GM12878 (cell line): ENCODE data around the gene WNK1. TPM values are rescaled to one million over a fixed set of nuclear protein-coding genes. Genes with fewer than 3 reads are reported as not detected.

Experiments
- ATAC-seq: fragments of 200-7000 bp; cut with Tn5 transposase; 3 replicates; pipeline ENCODE4 v1.9.1; 2020; ENCODE audit warnings: mild to moderate bottlenecking, moderate library complexity
- BruUV-seq: library from RNA; stranded (reverse); fragments of 400-500 nt; replicated peaks from 2 replicates; lab custom pipeline; 2021; lab: Mats Ljungman, UMichigan
- CTCF ChIA-PET: fragments of 300-600 bp; sonication (Branson Sonifier 250); formaldehyde crosslinking; extraction: SDS; loops from one replicate; lab custom pipeline; 2021; ENCODE audit warnings: inconsistent platforms; lab: Yijun Ruan, JAX
- POLR2A ChIA-PET: fragments of 350-600 bp; formaldehyde crosslinking; extraction: SDS; loops from one replicate; lab custom pipeline; 2021; ENCODE audit warnings: inconsistent platforms; lab: Charles Lee
- RAD21 ChIA-PET: fragments of 300-600 bp; sonication (Branson Sonifier 250); formaldehyde crosslinking; loops from one replicate; lab custom pipeline; 2023; ENCODE audit warnings: antibody characterized with exemption; ENCODE audit not compliant: unreplicated experiment; lab: Charles Lee
- SMC1A ChIA-PET: fragments of 300-600 bp; sonication (Branson Sonifier 250); formaldehyde crosslinking; loops from one replicate; lab custom pipeline; 2023; ENCODE audit not compliant: unreplicated experiment, uncharacterized antibody; lab: Charles Lee
- DNase-seq: peaks from one replicate; pipeline ENCODE4 v3.0.0-alpha.2; 2011; ENCODE audit warnings: low read depth, low spot score
- FAIRE-seq: peaks from 3 replicates; lab custom pipeline; 2011; peaks lifted over from hg19 to GRCh38; lab: Jason Lieb, UNC
- H2AFZ ChIP-seq: 2 replicates; pipeline ENCODE4 v1.6.0; 2011; ENCODE audit warnings: low read depth, low read length, control low read depth; ENCODE audit not compliant: control insufficient read depth
- H3K27ac ChIP-seq: 2 replicates; pipeline ENCODE4 v1.5.1; 2011; ENCODE audit warnings: control low read depth; ENCODE audit not compliant: control insufficient read depth, insufficient read depth
- H3K27me3 ChIP-seq, 2 experiments: replicated peaks in 1 of 2; 2 replicates each; pipeline versions ENCODE4 v1.6.0 to v1.6.1; 2011; ENCODE audit warnings: low read length in 1 of 2; ENCODE audit not compliant: control insufficient read depth in 2 of 2, insufficient read depth in 2 of 2
- H3K36me3 ChIP-seq, 2 experiments: 2 replicates each; pipeline ENCODE4 v1.5.1; 2011; ENCODE audit warnings: low read length in 1 of 2; ENCODE audit not compliant: control insufficient read depth in 2 of 2, insufficient read depth in 2 of 2
- H3K4me1 ChIP-seq: 2 replicates; pipeline ENCODE4 v1.6.1; 2011; ENCODE audit warnings: mild to moderate bottlenecking, low read length, moderate library complexity, mixed read lengths; ENCODE audit not compliant: control insufficient read depth, insufficient read depth
- H3K4me2 ChIP-seq: 2 replicates; pipeline ENCODE4 v1.6.0; 2011; ENCODE audit warnings: control low read depth; ENCODE audit not compliant: control insufficient read depth, insufficient read depth
- H3K4me3 ChIP-seq: fragments of 200-600 bp; sonication (generic); 2 replicates; pipeline ENCODE4 v1.5.1; 2016
- H3K79me2 ChIP-seq: 2 replicates; pipeline ENCODE4 v1.6.0; 2011; ENCODE audit warnings: low read length; ENCODE audit not compliant: control insufficient read depth, insufficient read depth
- H3K9ac ChIP-seq: 2 replicates; pipeline ENCODE4 v1.8.0; 2011; ENCODE audit warnings: low read length, control low read depth, mixed read lengths; ENCODE audit not compliant: control insufficient read depth, insufficient read depth
- H3K9me3 ChIP-seq: replicated peaks from 3 replicates; pipeline ENCODE4 v1.5.1; 2011; ENCODE audit warnings: mild to moderate bottlenecking, low read length; ENCODE audit not compliant: control insufficient read depth, insufficient read depth
- H4K20me1 ChIP-seq: 2 replicates; pipeline ENCODE4 v1.6.0; 2011; ENCODE audit not compliant: control insufficient read depth, insufficient read depth
- ATF2 ChIP-seq: IDR thresholded peaks from 2 replicates; pipeline ENCODE4 v1.6.1; 2012; ENCODE audit warnings: low read length, inconsistent platforms
- ETV6 ChIP-seq, 2 experiments: fragments of 450-650 bp in 1 of 2; IDR thresholded peaks in 1 of 2; conservative IDR thresholded peaks in 1 of 2; 2 replicates each; pipeline ENCODE4 v1.6.1; 2014; ENCODE audit warnings: antibody characterized with exemption in 1 of 2, borderline replicate concordance in 1 of 2, low read depth in 1 of 2, mild to moderate bottlenecking in 1 of 2, moderate library complexity in 1 of 2
- JUND ChIP-seq: IDR thresholded peaks from 2 replicates; pipeline ENCODE4 v1.6.1; 2012; ENCODE audit warnings: low read depth, mild to moderate bottlenecking, low read length, improper control_type of control experiment, moderate library complexity
- NFIC ChIP-seq: IDR thresholded peaks from 2 replicates; pipeline ENCODE4 v1.6.1; 2012; ENCODE audit warnings: low read depth, mild to moderate bottlenecking, inconsistent platforms, low read length, moderate library complexity
- PML ChIP-seq: IDR thresholded peaks from 2 replicates; pipeline ENCODE4 v1.6.1; 2012; ENCODE audit warnings: low read length, inconsistent platforms
- RAD21 ChIP-seq: IDR thresholded peaks from 2 replicates; pipeline ENCODE4 v1.6.1; 2011; ENCODE audit warnings: mild to moderate bottlenecking, low read depth, low read length, moderate library complexity; ENCODE audit not compliant: insufficient read depth
- RELA ChIP-seq: fragments of 450-650 bp; IDR thresholded peaks from 2 replicates; pipeline ENCODE4 v1.8.0; 2014; ENCODE audit warnings: borderline replicate concordance; ENCODE audit not compliant: partially characterized antibody
- ZNF207 ChIP-seq: fragments of 450-650 bp; IDR thresholded peaks from 2 replicates; pipeline ENCODE4 v1.6.1; 2014; ENCODE audit warnings: antibody characterized with exemption, mild to moderate bottlenecking, borderline replicate concordance
- WGBS: methylation state at CpG from one replicate; pipeline ENCODE4 v1.1.6; 2016; ENCODE audit warnings: low lambda C conversion rate; ENCODE audit not compliant: insufficient replicate concordance, insufficient coverage; ENCODE audit errors: missing lambda C conversion rate; 5-methylcytosine and 5-hydroxymethylcytosine counted together
- in situ Hi-C: fragments of 300-500 bp; cut with MboI; formaldehyde crosslinking; loops from 9 replicates; pipeline ENCODE4 v1.14.3; 2018; ENCODE audit warnings: mixed read lengths
- intact Hi-C: fragments of 100-400 bp; cut with micrococcal nuclease; formaldehyde crosslinking; loops from one replicate; pipeline ENCODE4 v1.14.2; 2022; ENCODE audit not compliant: unreplicated experiment
- polyA plus RNA-seq, 11 experiments: library from polyadenylated mRNA; depleted of rRNA in 4 of 11; unstranded in 6 of 11; stranded (reverse) in 5 of 11; fragments of >200 nt; fragmentation: Nextera tagmentation in 4 of 11; fragmentation: Illumina TruSeq in 1 of 11; extraction: Ambion mirVana in 4 of 11; extraction: Trizol in 1 of 11; gene quantifications; 1 replicate in 1 of 11; 2 replicates in 10 of 11; pipeline versions ENCODE4 v1.2.1 to v1.2.3, GENCODE V29; 2011 to 2016; ENCODE audit warnings: inconsistent platforms in 2 of 11, missing spikeins in 2 of 11, low read depth in 1 of 11
- total RNA-seq, 4 experiments: library from RNA; depleted of rRNA in 3 of 4; stranded (reverse); fragments of >200 nt in 3 of 4; fragmentation: Illumina TruSeq in 1 of 4; extraction: Trizol in 1 of 4; gene quantifications; 2 replicates each; pipeline versions ENCODE4 v1.2.1 to v1.2.3, GENCODE V29; 2013 to 2021

Gene WNK1
- total and polyA plus RNA-seq, 10 of the 15 experiments (the other 5 are each of a cell fraction or from before 2014, with no cell fraction given) = 9.6 to 151 (median 86.6) TPM

- in situ Hi-C loops (no loop called here), intact Hi-C loops (no loop called here)
- ATAC-seq (no peak), FAIRE-seq (no peak), DNase-seq (no peak)
- Histone ChIP-seq H2AFZ (no peak overlapping the region), H3K4me1 (peaks cover 20% of the 10 kb centered on the region), H4K20me1 (no peaks in the 10 kb centered on the region), H3K9ac (no peak overlapping the region), H3K4me3 (no peak overlapping the region), H3K9me3 (no peaks in the 10 kb centered on the region), H3K79me2 (no peaks in the 10 kb centered on the region), H3K27me3 (no peaks in the 10 kb centered on the region), H3K27ac (no peak overlapping the region), H3K36me3 (no peaks in the 10 kb centered on the region), H3K4me2 (no peak overlapping the region)
- ChIA-PET SMC1A (interaction anchor here (0.6 to 1.2 kb wide), 5 partner anchors 11 to 232 kb away, joined by 3 to 4 read pairs (median 3); no protein-coding TSS in a partner anchor), CTCF (interaction anchor here (1.1 to 1.3 kb wide), 2 partner anchors 41 to 95 kb away, joined by 3 read pairs; no protein-coding TSS in a partner anchor), POLR2A (interaction anchor here (0.6 to 0.9 kb wide), 4 partner anchors 16 to 280 kb away, joined by 3 to 5 read pairs (median 4); no protein-coding TSS in a partner anchor), RAD21 (interaction anchor here (1.0 kb wide), 1 partner anchor 24 kb away, joined by 3 read pairs; no protein-coding TSS in a partner anchor)
- TF ChIP-seq ETV6 (conservative IDR thresholded peaks at IDR 0.05 in 1 of 2, IDR thresholded peaks at IDR 0.05 in 1 of 2; ENCODE audit: borderline replicate concordance in 1 of 2, low read depth in 1 of 2) (no peak), RAD21 (no peak), ZNF207 (no peak), JUND (no peak), NFIC (no peak), ATF2 (no peak), PML (no peak), RELA (no peak)
- WGBS = 88% methylated on average over 7 of the region's 7 CpGs
- BruUV-seq = no TSS peak
These were observed 42.8 kb upstream of the WNK1 start for GRCh38 chr12:709455-710020.
